CD4-positive, alpha-beta T cell (primary cell): ENCODE results near the gene SLC25A26. TPM values are rescaled to one million over a fixed set of nuclear protein-coding genes. Genes with fewer than 3 reads are reported as not detected.

Source experiments
- ATAC-seq: fragments of 200-7000 bp; cut with Tn5 transposase; one replicate; pipeline ENCODE4 v1.10.0; 2022; ENCODE audit warnings: mild to moderate bottlenecking; ENCODE audit not compliant: poor library complexity
- CTCF ChIA-PET: fragments of 350-600 bp; sonication (Branson Sonifier 250); formaldehyde crosslinking; loops from one replicate; lab custom pipeline; 2021; ENCODE audit warnings: antibody characterized with exemption, inconsistent platforms; lab: Charles Lee
- POLR2A ChIA-PET: fragments of 350-600 bp; sonication (Branson Sonifier 250); formaldehyde crosslinking; loops from one replicate; lab custom pipeline; 2021; ENCODE audit warnings: antibody characterized with exemption, inconsistent platforms; lab: Charles Lee
- DNase-seq, 14 experiments: peaks; one replicate each; pipeline ENCODE4 v3.0.0-alpha.2; 2013 to 2020; ENCODE audit warnings: mixed read lengths in 2 of 14
- H3K27ac ChIP-seq, 2 donors: one replicate each; pipeline versions ENCODE4 v1.5.1 to v1.7.0; 2013; ENCODE audit warnings: low read length in 2 of 2, low read depth in 1 of 2, mild to moderate bottlenecking in 1 of 2
- H3K27me3 ChIP-seq, 2 experiments: 1 replicate in 1 of 2; 2 replicates in 1 of 2; pipeline versions ENCODE4 v1.6.1 to v1.7.0; 2013; ENCODE audit warnings: low read length in 2 of 2, control low read depth in 1 of 2, mild to moderate bottlenecking in 1 of 2, moderate library complexity in 1 of 2; ENCODE audit not compliant: insufficient read depth in 2 of 2, control insufficient read depth in 1 of 2
- H3K36me3 ChIP-seq: one replicate; pipeline ENCODE4 v1.6.1; 2013; ENCODE audit warnings: low read length, control low read depth; ENCODE audit not compliant: insufficient read depth
- H3K4me1 ChIP-seq: one replicate; pipeline ENCODE4 v1.6.1; 2013; ENCODE audit warnings: low read length, control low read depth; ENCODE audit not compliant: insufficient read depth
- H3K4me3 ChIP-seq: one replicate; pipeline ENCODE4 v1.5.1; 2013; ENCODE audit warnings: mild to moderate bottlenecking, low read length, moderate library complexity
- H3K9me3 ChIP-seq, 2 experiments: 1 replicate in 1 of 2; 2 replicates in 1 of 2; pipeline versions ENCODE4 v1.6.1 to v1.7.0; 2013; ENCODE audit warnings: low read length in 2 of 2, mild to moderate bottlenecking in 2 of 2, control low read depth in 1 of 2, moderate library complexity in 1 of 2; ENCODE audit not compliant: control insufficient read depth in 1 of 2, insufficient read depth in 1 of 2
- H3K27ac Mint-ChIP-seq: one replicate; pipeline ENCODE4 v1.8.0; 2020; ENCODE audit warnings: mixed read lengths
- H3K27me3 Mint-ChIP-seq: one replicate; pipeline ENCODE4 v1.8.0; 2021; ENCODE audit warnings: mixed read lengths
- H3K36me3 Mint-ChIP-seq: one replicate; pipeline ENCODE4 v1.8.0; 2021; ENCODE audit warnings: low read depth, mixed read lengths
- H3K4me1 Mint-ChIP-seq: one replicate; pipeline ENCODE4 v1.8.0; 2021; ENCODE audit warnings: low read depth, mixed read lengths
- H3K4me3 Mint-ChIP-seq: one replicate; pipeline ENCODE4 v1.8.0; 2020; ENCODE audit warnings: mild to moderate bottlenecking, mixed read lengths
- H3K9me3 Mint-ChIP-seq: one replicate; pipeline ENCODE4 v1.8.0; 2020; ENCODE audit warnings: mixed read lengths
- CTCF ChIP-seq: fragments of 200-600 bp; IDR thresholded peaks from one replicate; pipeline ENCODE4 v1.8.0; 2022; ENCODE audit warnings: antibody characterized with exemption, mild to moderate bottlenecking
- intact Hi-C, 2 experiments: fragments of 100-400 bp; cut with DNase I in 1 of 2; cut with micrococcal nuclease in 1 of 2; formaldehyde crosslinking; loops; one replicate each; pipeline versions ENCODE4 v1.15.1 to v1.9.0; 2023 to 2025; cut with DNase I, micrococcal nuclease
- total RNA-seq, 174 experiments: library from RNA in 2 of 174; stranded (reverse) in 2 of 174; gene quantifications; one replicate each; pipeline ENCODE4 v1.2.3 and lab custom pipeline; 2021 to 2026

Gene SLC25A26
- total RNA-seq, 2 experiments from 2014 or later: 26.9 to 30.2 TPM

- no peaks in the 10 kb centered on the region for H3K27me3 ChIP-seq
- Mint-ChIP-seq H3K36me3 (peaks cover 97% of the 10 kb centered on the region), H3K4me3 (no peak overlapping the region), H3K27me3 (no peaks in the 10 kb centered on the region), H3K9me3 (no peaks in the 10 kb centered on the region), H3K4me1 (peaks cover 18% of the 10 kb centered on the region), H3K27ac (no peak overlapping the region)
- ATAC-seq (no peak), DNase-seq (no peak)
- H3K27ac ChIP-seq: no peak overlapping the region
- intact Hi-C loops: loop anchor here (2.0 to 5.0 kb wide), 2 partner anchors 77 to 618 kb away; partner anchors contain the start of gene KBTBD8 (in 1 of the 2)
- peaks cover 74% of the 10 kb centered on the region for H3K36me3 ChIP-seq
- H3K4me1 ChIP-seq: peaks cover 14% of the 10 kb centered on the region
- no peak for TF ChIP-seq CTCF
- H3K9me3 ChIP-seq: no peaks in the 10 kb centered on the region
- CTCF ChIA-PET: interaction anchor here (1.2 to 1.9 kb wide), 4 partner anchors 102 to 443 kb away, joined by 4 to 10 read pairs (median 4); no protein-coding TSS in a partner anchor
- POLR2A ChIA-PET: no interaction called here
- H3K4me3 ChIP-seq: no peak overlapping the region
These were observed 158.8 kb downstream of the SLC25A26 start for GRCh38 chr3:66379565-66379964.

- no peaks in the 10 kb centered on the region for H3K27me3 Mint-ChIP-seq
- no peaks in the 10 kb centered on the region for H3K9me3 Mint-ChIP-seq
- ATAC-seq (no peak), DNase-seq (no peak)
- no peak overlapping the region for H3K4me3 ChIP-seq
- CTCF ChIA-PET: interaction anchor here (1.2 kb wide), 1 partner anchor 103 kb away, joined by 4 read pairs; no protein-coding TSS in a partner anchor
- no peaks in the 10 kb centered on the region for H3K9me3 ChIP-seq
- H3K36me3 Mint-ChIP-seq: peaks cover 99% of the 10 kb centered on the region
- H3K4me1 ChIP-seq: peaks cover 14% of the 10 kb centered on the region
- TF ChIP-seq CTCF: no peak
- POLR2A ChIA-PET: interaction anchor here (0.6 kb wide), 1 partner anchor 362 kb away, joined by 3 read pairs; no protein-coding TSS in a partner anchor
- no peak overlapping the region for H3K4me3 Mint-ChIP-seq
- intact Hi-C loops: no loop called here
- H3K27ac ChIP-seq: no peak overlapping the region
- no peaks in the 10 kb centered on the region for H3K27me3 ChIP-seq
- H3K27ac Mint-ChIP-seq: no peak overlapping the region
- peaks cover 81% of the 10 kb centered on the region for H3K36me3 ChIP-seq
- peaks cover 18% of the 10 kb centered on the region for H3K4me1 Mint-ChIP-seq
These were observed 159.6 kb downstream of the SLC25A26 start for GRCh38 chr3:66380200-66380932.

- Mint-ChIP-seq H3K27ac (no peak overlapping the region), H3K27me3 (no peaks in the 10 kb centered on the region), H3K9me3 (no peaks in the 10 kb centered on the region), H3K4me3 (no peak overlapping the region), H3K36me3 (peaks cover 99% of the 10 kb centered on the region), H3K4me1 (peaks cover 18% of the 10 kb centered on the region)
- TF ChIP-seq CTCF: no peak
- ChIA-PET POLR2A (no interaction called here), CTCF (interaction anchor here (0.8 kb wide), 1 partner anchor 26 kb away, joined by 3 read pairs; no protein-coding TSS in a partner anchor)
- Histone ChIP-seq H3K27me3 (no peaks in the 10 kb centered on the region), H3K27ac (no peak overlapping the region), H3K36me3 (peaks cover 88% of the 10 kb centered on the region), H3K4me3 (no peak overlapping the region), H3K9me3 (no peaks in the 10 kb centered on the region), H3K4me1 (peaks cover 21% of the 10 kb centered on the region)
- intact Hi-C loops: no loop called here
- no peak for ATAC-seq
- no peak for DNase-seq
These were observed 160.8 kb downstream of the SLC25A26 start for GRCh38 chr3:66381626-66382025.
